HTERT RPE-1 (cell line): ENCODE results near the gene PHLDB1.

ENCODE experiments used
- in situ Hi-C: fragments of 300-500 bp; cut with MboI; formaldehyde crosslinking; loops from 4 replicates; pipeline ENCODE4 v1.14.3; 2020; ENCODE audit warnings: low sequenced_read_pairs

PHLDB1 gene

DNA sequence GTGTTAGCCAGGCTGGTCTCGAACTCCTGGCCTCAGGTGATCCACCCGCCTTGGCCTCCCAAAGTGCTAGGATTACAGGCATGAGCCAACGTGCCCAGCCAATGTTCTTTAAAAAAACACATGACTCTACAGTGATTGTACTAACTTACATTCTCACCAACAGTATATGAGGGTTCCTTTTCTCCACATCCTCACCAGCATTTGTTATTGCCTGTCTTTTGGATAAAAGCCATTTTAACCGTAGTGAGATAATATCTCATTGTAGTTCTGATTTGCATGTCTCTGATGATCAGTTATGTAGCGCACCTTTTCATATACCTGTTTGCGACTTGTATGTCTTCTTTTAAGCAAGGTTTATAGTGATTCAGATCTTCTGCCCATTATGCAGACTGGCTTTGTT lies 75.5 kb downstream of the PHLDB1 start:
- in situ Hi-C loops, result loop anchor here (25.0 kb wide), 1 partner anchor 279 kb away; the partner anchor contains the start of genes FOXR1 and UPK2

DNA sequence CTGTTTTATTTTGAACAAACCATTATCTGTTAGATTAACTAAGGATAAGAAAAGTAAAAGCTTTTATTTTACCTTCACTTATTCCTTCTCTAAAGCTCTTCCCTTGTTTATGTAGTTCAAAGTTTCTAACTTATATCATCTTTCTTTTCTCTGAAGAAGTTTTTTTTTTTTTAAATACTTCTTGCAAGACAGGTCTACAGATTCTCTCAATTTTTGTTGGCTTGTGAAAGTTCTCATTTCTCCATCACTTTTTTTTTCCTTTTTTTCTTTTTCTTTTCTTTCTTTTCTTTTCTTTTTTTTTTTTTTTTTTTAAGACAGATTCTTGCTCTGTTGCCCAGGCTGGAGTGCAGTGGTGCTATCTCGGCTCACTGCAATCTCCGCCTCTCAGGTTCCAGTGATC lies 76.8 kb downstream of the PHLDB1 start:
- in situ Hi-C loops, result loop anchor here (25.0 kb wide), 1 partner anchor 278 kb away; the partner anchor contains the start of genes FOXR1 and UPK2

DNA sequence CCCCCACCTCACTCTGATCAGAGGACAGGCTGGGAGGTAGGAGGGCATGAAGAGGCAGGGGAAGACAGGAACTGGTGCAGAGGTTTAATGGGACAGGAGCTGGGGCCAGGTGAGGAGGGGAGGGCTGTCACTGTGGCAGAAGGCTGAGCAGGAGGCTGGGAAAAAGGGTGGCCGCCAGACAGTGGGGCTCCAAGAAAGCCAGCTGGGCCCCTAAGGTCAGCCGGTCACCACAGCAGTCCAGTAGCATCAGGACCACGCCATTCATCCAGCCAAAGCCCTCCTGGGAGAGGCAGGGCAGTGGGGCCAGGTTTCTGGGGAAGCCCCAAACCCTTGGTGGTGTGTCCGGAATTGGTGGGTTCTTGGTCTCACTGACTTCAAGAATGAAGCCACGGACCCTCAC lies 80.5 kb downstream of the PHLDB1 start:
- in situ Hi-C loops, result loop anchor here (25.0 kb wide), 1 partner anchor 274 kb away; the partner anchor contains the start of genes FOXR1 and UPK2

DNA sequence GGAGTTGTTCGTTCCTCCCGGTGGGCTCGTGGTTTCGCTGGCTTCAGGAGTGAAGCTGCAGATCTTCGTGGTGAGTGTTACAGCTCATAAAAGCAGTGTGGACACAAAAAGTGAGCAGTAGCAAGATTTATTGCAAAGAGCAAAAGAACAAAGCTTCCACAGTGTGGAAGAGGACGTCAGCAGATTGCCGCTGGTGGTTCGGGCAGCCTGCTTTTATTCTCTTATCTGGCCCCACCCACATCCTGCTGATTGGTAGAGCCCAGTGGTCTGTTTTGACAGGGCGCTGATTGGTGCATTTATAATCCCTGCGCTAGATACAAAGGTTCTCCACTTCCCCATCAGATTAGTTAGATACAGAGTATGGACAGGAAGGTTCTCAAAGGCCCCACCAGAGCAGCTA lies 80.9 kb downstream of the PHLDB1 start:
- in situ Hi-C loops, result loop anchor here (25.0 kb wide), 1 partner anchor 274 kb away; the partner anchor contains the start of genes FOXR1 and UPK2

DNA sequence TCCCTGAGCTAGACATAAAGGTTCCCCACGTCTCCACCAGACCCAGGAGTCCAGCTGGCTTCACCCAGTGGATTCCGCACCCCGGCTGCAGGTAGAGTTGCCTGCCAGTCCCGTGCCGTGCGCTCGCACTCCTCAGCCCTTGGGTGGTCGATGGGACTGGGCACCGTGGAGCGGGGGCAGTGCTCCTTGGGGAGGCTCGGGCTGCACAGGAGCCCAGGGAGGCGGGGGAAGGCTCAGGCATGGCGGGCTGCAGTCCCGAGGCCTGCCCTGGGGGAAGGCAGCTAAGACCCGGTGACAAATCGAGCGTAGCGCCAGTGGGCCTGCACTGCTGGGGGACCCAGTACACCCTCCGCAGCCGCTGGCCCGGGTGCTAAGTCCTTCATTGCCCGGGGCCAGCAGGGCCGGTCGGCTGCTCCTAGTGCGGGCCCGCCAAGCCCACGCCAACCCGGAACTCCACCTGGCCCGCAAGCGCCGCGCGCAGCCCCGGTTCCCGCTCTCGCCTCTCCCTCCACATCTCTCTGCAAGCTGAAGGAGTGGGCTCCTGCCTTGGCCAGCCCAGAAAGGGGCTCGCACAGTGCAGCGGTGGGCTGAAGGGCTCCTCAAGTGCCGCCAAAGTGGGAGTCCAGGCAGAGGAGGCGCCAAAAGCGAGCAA lies 81.6 kb downstream of the PHLDB1 start:
- in situ Hi-C loops, result loop anchor here (25.0 kb wide), 1 partner anchor 273 kb away; the partner anchor contains the start of genes FOXR1 and UPK2

DNA sequence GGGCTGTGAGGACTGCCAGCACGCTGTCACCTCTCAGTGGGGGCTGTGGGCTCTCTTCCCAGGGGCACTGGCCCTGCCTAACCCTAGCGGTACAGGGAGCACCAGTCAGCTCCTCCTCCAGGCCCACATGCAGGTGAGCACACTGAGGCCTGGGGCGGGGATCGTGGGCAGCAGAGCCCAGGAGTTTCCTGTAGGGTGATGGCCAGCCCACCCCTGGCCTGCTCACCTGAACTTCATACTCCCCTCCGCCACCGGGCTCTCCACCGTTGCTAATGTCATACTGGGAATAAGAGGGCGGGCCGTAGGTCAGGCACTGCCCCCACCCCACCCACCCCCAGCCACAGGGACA lies 82.1 kb downstream of the PHLDB1 start:
- in situ Hi-C loops, result loop anchor here (25.0 kb wide), 1 partner anchor 273 kb away; the partner anchor contains the start of genes FOXR1 and UPK2

DNA sequence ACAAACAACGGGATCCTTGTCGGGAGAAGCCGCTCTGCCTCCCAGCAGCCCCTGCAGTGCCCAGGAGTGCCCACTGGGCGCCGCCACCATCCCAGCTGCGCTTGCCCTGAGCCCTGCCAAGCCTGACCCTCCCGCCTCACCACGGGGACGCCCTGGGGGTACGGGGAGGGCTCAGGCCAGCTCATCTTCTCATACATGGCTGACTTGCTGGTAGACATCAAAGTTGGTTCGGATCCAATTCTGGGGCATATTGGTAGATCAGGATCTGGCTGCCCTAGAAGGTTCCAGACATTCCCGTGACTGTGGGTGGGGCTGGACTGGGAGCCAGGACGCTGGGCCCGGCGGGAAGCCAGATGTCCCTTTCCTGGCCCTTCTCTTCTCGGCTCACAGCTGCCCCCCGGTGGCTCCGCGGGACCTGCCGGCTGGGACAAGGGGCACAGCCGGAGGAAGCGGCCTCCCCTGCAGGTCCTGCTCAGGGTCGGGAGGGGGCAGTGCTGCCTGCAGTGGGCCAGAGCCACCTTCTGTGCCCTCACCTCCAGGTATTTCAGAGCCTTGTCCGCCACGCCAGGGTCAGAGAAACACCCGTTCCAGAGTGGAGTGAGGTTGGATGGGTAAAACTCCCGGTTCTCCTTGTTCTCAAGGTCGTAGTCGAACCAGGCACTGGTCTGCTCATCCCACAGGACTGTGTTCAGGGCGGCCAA lies 82.6 kb downstream of the PHLDB1 start:
- in situ Hi-C loops, result loop anchor here (25.0 kb wide), 1 partner anchor 272 kb away; the partner anchor contains the start of genes FOXR1 and UPK2

DNA sequence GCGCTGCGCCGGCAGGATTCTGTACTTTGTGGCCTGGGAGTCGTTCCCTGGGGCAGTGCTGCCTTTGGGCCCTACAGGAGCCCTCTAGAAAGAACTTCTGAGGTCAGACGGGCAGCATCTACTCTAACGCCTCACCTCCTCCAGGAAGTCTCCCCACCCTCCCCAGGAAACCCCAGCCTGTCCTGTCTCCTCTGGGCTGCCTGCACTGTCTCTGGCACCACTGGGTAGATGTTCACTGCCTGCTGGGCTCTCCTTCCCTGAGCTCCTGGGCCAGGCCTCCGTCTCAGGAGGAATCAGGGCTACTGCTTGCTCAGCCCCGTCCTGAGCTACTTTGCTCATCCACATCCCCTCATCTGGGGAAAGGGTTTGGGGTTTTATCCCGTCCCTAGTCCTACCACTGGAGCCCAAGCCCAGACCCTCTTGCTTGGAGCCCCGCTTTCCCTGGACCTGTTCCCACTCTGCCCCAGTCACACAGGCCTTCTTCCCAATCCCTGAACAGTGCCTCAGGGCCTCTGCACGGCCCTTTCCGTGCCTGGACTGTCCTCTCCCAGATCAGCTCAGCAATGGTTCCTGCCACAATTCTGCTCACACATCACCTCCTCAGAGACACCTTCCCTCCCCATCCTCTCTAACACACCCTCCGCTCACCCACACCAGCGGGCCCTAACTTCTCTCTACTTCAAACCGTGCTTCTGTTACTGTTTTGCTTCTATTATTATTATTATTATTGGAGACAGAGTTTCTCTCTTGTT lies 83.3 kb downstream of the PHLDB1 start:
- in situ Hi-C loops, result loop anchor here (25.0 kb wide), 1 partner anchor 272 kb away; the partner anchor contains the start of genes FOXR1 and UPK2

DNA sequence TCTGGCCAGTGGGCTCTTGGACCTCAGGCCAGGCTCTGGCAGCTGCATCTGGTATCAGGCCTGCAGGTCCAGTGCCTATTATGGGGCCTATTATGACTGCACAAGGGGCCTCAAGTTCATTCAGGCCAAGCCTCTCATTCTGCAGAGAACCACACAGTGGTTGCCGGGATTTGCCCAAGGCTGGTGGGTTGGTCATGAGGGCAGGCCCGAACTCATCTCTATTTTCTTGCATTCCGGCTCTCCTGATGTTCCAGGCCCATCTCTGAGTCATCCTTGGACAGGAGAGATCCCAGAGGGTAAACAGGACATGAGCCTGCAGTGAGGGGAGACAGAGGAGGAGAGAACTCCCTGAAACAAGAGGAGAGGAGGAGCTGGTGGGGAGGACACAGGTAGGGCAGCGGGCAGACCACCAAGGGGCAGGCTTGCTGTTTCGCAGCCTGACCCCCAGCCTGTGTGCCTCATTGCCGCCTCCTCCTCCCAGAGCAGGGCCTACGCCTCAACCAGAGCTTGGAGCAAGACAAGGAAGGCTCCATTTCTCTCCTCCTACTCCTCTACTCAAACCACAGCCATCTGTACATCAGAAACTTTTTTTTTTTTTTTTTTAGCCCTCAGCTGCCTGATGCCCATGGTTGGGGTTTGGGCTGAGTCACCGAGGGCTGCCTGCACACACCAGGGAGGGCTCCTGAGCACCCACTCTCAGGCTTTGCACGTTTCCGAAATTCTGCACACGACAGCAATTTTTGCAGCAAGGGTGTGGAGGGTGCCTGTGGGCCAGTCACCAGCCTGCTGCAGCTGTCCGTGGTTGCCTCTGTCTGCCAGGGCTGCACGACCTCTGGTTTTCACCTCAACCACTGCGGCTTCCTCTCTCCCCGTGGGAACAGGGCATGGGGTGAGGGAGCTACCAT lies 84.8 kb downstream of the PHLDB1 start:
- in situ Hi-C loops, result loop anchor here (25.0 kb wide), 1 partner anchor 270 kb away; the partner anchor contains the start of genes FOXR1 and UPK2

DNA sequence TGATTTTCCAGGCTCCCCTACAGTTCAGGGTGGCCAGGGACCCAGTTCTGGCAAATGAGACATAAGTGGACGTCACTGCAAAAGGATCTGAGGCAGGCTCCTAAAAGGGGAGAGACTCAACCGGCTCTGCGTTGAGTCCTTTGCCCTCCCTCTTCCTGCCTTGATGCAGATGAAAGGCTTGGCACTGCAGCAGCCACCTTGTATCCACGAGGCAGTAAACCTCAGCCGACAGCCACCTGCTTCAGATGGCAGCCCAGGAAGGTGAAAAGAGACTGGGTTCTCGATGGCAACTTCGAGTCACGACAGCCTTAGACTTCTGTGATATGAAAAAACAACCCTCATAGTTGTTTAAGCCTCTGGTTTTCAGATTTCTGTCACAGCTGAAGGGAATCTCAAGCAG lies 86.8 kb downstream of the PHLDB1 start:
- in situ Hi-C loops, result loop anchor here (25.0 kb wide), 1 partner anchor 268 kb away; the partner anchor contains the start of genes FOXR1 and UPK2

DNA sequence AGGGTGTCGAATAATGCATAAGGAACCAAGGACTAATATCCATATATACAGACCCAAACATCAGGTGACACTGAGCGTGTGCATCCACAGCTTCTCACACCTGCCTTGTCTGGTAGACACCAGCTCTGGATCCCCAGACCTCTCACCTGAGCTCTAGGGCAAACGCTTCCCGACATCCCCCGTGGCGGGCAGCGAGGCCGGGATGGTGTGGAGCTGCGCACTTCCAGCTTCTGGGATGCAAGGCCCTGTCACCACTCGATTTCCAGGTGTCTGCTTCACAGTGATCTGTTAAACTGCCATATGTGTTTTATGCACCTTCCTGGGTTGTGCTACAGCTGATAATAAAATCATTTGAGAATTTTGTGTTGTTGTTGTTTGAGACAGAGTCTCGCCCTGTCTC lies 87.4 kb downstream of the PHLDB1 start:
- in situ Hi-C loops, result loop anchor here (25.0 kb wide), 1 partner anchor 268 kb away; the partner anchor contains the start of genes FOXR1 and UPK2

DNA sequence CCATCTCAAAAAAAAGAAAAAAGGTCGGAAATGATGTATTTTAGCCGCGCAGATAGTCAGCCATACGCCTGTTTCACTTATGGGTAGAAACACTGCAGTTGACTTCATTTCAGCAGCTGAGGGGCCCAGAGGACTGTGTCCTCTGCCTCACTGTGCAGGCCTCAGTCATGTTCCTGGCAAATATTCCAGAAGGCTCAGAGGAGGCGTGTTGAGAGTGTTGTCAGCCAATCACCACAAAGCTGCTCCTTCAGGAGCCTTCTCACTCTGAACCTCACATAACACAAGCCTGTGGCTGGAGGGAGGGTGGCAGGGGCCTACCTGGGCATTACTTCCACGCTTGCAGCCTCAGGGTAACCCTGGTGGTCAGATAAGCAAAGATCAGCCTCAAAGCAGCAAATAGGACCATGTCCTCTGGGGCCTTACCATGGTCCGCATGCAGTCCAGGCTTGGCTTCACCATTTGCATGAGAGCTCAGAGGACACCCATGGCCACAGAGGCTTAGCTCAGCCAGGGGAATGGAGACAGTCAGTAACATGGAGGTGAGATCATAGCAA lies 89.3 kb downstream of the PHLDB1 start:
- in situ Hi-C loops, result loop anchor here (25.0 kb wide), 1 partner anchor 266 kb away; the partner anchor contains the start of genes FOXR1 and UPK2

DNA sequence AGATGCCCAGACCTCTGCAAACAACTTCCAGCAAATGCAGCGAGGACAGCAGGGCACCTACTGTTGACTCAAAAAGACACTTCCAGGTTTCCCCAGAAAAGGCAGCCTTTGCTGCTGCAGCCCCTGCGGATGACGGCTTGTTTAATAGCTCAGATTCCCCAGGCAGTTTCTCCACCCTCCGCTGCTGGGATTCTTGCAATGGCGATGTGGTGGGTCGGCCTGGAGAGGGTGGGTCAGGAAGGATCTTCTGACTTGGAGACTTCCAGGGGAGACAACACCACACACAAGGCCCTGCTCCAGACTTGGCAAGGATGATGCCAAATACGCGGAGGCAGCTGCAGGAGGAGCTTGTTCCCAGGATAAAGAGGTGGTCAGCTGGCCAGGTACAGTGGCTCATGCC lies 89.9 kb downstream of the PHLDB1 start:
- in situ Hi-C loops, result loop anchor here (25.0 kb wide), 1 partner anchor 265 kb away; the partner anchor contains the start of genes FOXR1 and UPK2

DNA sequence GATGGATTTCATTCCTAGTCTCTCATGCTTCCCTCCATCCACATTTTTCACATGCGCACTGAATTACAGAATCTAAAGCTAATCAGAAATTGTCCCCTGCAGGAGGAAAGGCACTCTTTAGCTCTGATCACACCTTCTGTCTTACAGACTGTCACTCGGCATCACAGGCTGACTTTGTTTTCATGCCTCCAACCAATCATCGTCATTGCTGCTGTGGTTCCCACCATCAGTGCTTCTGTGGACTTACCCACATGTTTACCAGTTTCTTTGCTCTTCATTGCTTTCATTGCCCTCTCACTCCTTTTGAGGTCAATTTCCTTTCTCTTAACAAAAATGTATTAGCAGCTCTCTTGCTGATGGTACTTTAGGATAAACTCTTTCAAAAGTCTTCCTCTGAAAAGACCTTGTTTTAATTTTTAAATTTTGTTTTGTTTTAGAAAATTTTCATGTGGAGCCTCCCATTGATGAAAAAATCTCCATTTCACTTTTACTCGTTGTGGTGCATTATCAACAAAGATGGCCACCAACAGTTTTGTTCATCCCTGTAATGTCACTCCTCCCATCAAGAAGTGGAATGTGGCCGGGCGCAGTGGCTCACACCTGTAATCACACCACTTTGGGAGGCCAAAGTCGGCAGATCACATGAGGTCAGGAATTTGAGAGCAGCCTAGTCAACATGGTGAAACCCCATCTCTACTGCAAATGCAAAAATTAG lies 92.2 kb downstream of the PHLDB1 start:
- in situ Hi-C loops, result loop anchor here (25.0 kb wide), 1 partner anchor 263 kb away; the partner anchor contains the start of genes FOXR1 and UPK2

DNA sequence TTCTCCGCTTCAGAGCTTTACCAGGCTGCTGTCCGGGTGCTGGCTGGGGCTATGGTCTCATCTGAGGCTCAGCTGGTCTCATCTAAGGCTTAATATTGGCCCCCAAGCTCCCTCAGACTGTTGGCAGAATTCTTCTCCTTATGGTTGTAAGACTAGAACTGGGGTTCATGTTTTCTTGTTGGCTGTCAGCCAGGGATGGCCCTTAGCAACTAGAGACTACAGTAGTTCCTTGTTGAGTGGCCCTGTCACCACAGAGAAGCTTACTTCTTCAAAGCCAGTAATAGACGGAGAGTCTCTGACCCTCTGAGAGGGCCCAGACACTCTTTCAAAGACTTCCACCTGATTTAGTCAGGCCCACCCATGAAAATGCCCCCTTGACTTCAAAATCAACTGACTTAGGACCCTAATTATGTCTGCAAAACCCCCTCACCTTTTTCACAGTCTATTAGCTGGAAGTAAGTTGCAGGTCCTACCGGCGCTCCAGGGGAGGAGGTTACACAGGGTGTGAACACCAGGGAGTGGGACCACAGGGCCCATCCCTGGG lies 96.2 kb downstream of the PHLDB1 start:
- in situ Hi-C loops, result no loop called here

DNA sequence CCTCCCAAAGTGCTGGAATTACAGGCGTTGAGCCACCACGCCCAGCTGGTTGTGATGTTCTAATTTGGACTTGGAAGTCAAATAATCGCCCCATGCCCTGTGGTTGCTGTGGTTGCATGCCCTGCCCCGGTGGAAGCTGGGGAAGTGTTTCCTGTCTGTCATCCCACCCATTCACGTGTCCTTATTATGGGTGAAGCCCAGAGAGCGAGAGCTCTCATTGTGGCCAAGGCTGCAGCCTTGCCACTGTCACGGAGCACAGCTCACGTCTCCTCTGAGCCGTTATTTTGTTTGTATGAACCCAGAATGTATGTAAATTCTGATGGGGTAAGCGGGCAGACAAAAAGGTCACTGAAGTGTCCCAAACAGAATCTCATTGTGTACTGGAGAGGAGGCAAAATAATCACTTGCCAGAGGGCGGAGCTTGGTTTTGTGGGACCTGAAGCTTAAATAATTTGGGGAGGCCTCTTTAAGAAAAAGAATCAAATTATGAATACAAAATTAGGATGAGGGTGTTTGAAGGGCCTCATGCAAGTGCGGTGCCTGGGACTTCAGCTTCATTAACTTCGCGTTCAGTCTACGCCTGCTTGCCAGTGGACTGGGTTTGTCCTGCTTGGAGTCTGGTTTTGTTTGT lies 97.8 kb downstream of the PHLDB1 start:
- in situ Hi-C loops, result no loop called here

DNA sequence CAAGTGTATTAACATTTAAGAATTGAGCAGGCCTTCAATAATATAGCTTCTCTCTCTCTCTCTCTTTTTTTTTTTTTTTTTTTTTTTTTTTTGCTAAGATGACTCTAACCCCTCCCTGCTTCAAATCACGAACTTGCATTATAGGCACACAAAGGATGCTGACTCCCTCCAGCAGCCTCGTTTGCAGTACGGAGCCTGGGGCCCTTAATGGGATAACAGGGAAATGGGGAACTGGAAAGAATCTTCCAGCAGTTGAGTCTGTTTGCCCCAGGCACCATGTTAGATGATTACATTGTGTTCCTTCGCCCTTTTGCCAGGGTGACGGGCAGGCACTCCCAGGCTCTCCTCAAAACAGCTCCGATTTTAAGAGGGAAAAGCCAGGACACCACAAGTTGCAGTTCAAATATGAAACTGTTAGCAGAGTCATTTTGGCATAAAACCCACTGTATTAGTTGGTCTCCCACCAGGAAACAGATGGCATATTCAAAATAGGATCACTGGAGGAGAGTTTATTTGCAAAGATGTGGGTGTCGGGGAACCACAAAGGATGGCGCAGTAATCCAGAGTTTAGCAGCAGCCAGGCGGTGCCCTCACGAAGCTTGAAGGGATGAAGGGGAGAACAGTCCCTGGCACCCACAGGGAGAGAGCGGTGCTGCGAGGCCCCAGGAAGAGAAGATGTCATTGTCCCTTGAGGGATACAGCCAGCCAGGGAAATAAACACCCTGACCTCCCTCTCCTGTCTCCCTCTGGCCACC lies 98.6 kb downstream of the PHLDB1 start:
- in situ Hi-C loops, result no loop called here

DNA sequence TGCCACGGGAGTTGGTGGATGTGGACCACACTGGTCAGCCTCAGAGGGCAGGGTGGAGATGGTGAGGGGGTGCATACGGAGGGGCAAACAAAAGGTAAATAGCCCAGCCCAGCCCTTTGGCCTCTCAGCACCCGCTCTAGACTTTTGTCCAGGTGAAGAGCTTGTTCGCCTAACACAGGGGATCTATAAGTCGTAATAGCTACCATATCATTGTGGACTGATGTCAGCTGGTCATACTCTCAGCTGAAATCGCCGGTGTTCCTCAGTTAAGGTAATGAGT lies 99.1 kb downstream of the PHLDB1 start:
- in situ Hi-C loops, result no loop called here
